ENCODE measurements around the gene TGM5. TPM values are rescaled to one million over a fixed set of nuclear protein-coding genes. Genes with fewer than 3 reads are reported as not detected.

Gene TGM5
- total and polyA plus RNA-seq, 8 donors = 1.5 TPM; not detected in 7

- H3K27ac ChIP-seq = no peak overlapping the region
- no peak overlapping the region for H3K4me3 ChIP-seq
- H3K27me3 ChIP-seq = no peaks in the 10 kb centered on the region
- peaks cover 0 to 5% (median 2%) of the 10 kb centered on the region in 4 donors for H3K4me1 ChIP-seq
- no peaks in the 10 kb centered on the region for H3K9me3 ChIP-seq
- intact Hi-C loops (cut with DNase I; ENCODE audit: low total_unique reads) = no loop called here
- no peak for DNase-seq
- 84 to 88% (median 87%) methylated on average over 8 of the region's 8 CpGs for WGBS, 5 donors
- H3K36me3 ChIP-seq = no peaks in the 10 kb centered on the region
- TF ChIP-seq POLR2AphosphoS5 (IDR thresholded peaks at IDR 0.05) (no peak), EP300 (IDR thresholded peaks at IDR 0.05) (no peak), POLR2A (IDR thresholded peaks at IDR 0.05) (no peak), CTCF (IDR thresholded peaks at IDR 0.05) (no peak)
Measured at GRCh38 chr15:43251185-43251870, 15.4 kb downstream of the TGM5 start.

GRCh38 chr15:43250785-43251184, 15.9 kb downstream of the TGM5 start:
- Histone ChIP-seq H3K27me3 (no peaks in the 10 kb centered on the region), H3K9me3 (no peaks in the 10 kb centered on the region), H3K27ac (no peak overlapping the region), H3K36me3 (no peaks in the 10 kb centered on the region), H3K4me3 (no peak overlapping the region), H3K4me1 (peaks cover 0 to 5% (median 2%) of the 10 kb centered on the region in 4 donors)
- DNase-seq = no peak
- 63 to 85% (median 79%) methylated on average over 2 of the region's 2 CpGs for WGBS, 5 donors
- intact Hi-C loops (cut with DNase I; ENCODE audit: low total_unique reads) = no loop called here
- no peak for TF ChIP-seq POLR2AphosphoS5 (IDR thresholded peaks at IDR 0.05)
- no peak for TF ChIP-seq CTCF (IDR thresholded peaks at IDR 0.05)
- no peak for TF ChIP-seq POLR2A (IDR thresholded peaks at IDR 0.05)
- no peak for TF ChIP-seq EP300 (IDR thresholded peaks at IDR 0.05)

GRCh38 chr15:43249699-43250203, 17.0 kb downstream of the TGM5 start:
- WGBS, 5 donors = 51 to 66% (median 59%) methylated on average over 5 of the region's 5 CpGs
- TF ChIP-seq EP300 (IDR thresholded peaks at IDR 0.05) = no peak
- TF ChIP-seq CTCF (IDR thresholded peaks at IDR 0.05) = no peak
- TF ChIP-seq POLR2A (IDR thresholded peaks at IDR 0.05) = no peak
- TF ChIP-seq POLR2AphosphoS5 (IDR thresholded peaks at IDR 0.05) = no peak
- Histone ChIP-seq H3K27ac (no peak overlapping the region), H3K27me3 (no peaks in the 10 kb centered on the region), H3K4me1 (peaks cover 0 to 5% (median 2%) of the 10 kb centered on the region in 4 donors), H3K9me3 (no peaks in the 10 kb centered on the region), H3K4me3 (no peak overlapping the region), H3K36me3 (no peaks in the 10 kb centered on the region)
- no peak for DNase-seq
- intact Hi-C loops (cut with DNase I; ENCODE audit: low total_unique reads) = no loop called here

- intact Hi-C loops (cut with DNase I; ENCODE audit: low total_unique reads) = no loop called here
- H3K4me3 ChIP-seq = no peak overlapping the region
- WGBS, 5 donors = 72 to 89% (median 80%) methylated on average over 2 of the region's 2 CpGs
Measured at GRCh38 chr15:43249236-43249635, 17.5 kb downstream of the TGM5 start.

More at GRCh38 chr15:43249236-43249635, 17.5 kb downstream of the TGM5 start:
- H3K4me1 ChIP-seq = peaks cover 0 to 5% (median 2%) of the 10 kb centered on the region in 4 donors
- no peaks in the 10 kb centered on the region for H3K27me3 ChIP-seq
- DNase-seq = no peak
- H3K9me3 ChIP-seq = no peaks in the 10 kb centered on the region
- H3K27ac ChIP-seq = no peak overlapping the region
- H3K36me3 ChIP-seq = no peaks in the 10 kb centered on the region
- TF ChIP-seq EP300 (IDR thresholded peaks at IDR 0.05) (no peak), POLR2AphosphoS5 (IDR thresholded peaks at IDR 0.05) (no peak), CTCF (IDR thresholded peaks at IDR 0.05) (no peak), POLR2A (IDR thresholded peaks at IDR 0.05) (no peak)

Measured in stomach (tissue), 9 donors.